Thyroid gland (tissue), 4 donors: ENCODE data around the gene ZNF496.

ENCODE experiments used
- POLR2A ChIP-seq, 2 donors: fragments of 450-650 bp; IDR thresholded peaks; one replicate each; pipeline ENCODE4 v1.6.1; 2017; ENCODE audit warnings: antibody characterized with exemption in 2 of 2, mild to moderate bottlenecking in 2 of 2, moderate library complexity in 1 of 2
- TF ChIP-seq, protein P1 (sequence below), 6 experiments: fragments of 200-600 bp in 3 of 6; fragments of 450-650 bp in 3 of 6; sonication (generic) in 3 of 6; IDR thresholded peaks; one replicate each; pipeline ENCODE4 v1.5.1; 2016 to 2019; ENCODE audit warnings: antibody characterized with exemption in 6 of 6, mild to moderate bottlenecking in 2 of 6, inconsistent platforms in 1 of 6, moderate library complexity in 1 of 6

DNA sequence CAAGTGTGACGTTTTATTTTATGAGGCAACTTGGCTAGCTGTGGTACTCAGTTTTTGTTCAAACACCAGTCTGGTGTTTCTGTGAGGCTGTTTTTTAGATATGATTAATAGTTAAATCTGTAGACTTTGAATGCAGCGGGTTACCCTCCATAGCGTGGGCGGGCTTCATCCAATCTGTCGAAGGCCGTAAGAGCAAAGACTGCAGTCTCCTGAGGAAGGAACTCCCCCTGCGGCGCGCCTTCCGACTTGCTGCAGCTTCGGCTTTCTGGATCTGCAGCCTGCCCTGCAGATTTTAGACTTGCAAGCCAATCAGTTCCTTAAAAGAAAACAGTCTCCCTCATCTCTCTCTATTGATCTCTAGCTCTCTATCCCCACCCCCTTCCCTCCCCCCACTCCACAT lies 4.2 kb upstream of the ZNF496 start:
- TF ChIP-seq, protein P1, sequence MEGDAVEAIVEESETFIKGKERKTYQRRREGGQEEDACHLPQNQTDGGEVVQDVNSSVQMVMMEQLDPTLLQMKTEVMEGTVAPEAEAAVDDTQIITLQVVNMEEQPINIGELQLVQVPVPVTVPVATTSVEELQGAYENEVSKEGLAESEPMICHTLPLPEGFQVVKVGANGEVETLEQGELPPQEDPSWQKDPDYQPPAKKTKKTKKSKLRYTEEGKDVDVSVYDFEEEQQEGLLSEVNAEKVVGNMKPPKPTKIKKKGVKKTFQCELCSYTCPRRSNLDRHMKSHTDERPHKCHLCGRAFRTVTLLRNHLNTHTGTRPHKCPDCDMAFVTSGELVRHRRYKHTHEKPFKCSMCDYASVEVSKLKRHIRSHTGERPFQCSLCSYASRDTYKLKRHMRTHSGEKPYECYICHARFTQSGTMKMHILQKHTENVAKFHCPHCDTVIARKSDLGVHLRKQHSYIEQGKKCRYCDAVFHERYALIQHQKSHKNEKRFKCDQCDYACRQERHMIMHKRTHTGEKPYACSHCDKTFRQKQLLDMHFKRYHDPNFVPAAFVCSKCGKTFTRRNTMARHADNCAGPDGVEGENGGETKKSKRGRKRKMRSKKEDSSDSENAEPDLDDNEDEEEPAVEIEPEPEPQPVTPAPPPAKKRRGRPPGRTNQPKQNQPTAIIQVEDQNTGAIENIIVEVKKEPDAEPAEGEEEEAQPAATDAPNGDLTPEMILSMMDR (IDR thresholded peaks at IDR 0.05), result no peak
- no peak for TF ChIP-seq POLR2A (IDR thresholded peaks at IDR 0.05)
